Neuronal stem cell (in vitro differentiated cells): Measurements from ENCODE around the gene SENP7.

Experiments
- DNase-seq: peaks from one replicate; pipeline ENCODE4 v3.0.0-alpha.2; 2013; ENCODE audit warnings: low spot score
- H2AFZ ChIP-seq: one replicate; pipeline ENCODE4 v1.6.1; 2013; ENCODE audit warnings: mild to moderate bottlenecking, low read length, inconsistent platforms
- H2AK5ac ChIP-seq: 2 replicates; pipeline ENCODE4 v1.6.1; 2013; ENCODE audit warnings: low read depth, mild to moderate bottlenecking, inconsistent platforms, low read length, moderate library complexity, mixed read lengths
- H2BK120ac ChIP-seq: 2 replicates; pipeline ENCODE4 v1.6.1; 2013; ENCODE audit warnings: low read depth, mild to moderate bottlenecking, inconsistent platforms, low read length, moderate library complexity, mixed read lengths
- H2BK12ac ChIP-seq: one replicate; pipeline ENCODE4 v1.6.1; 2013; ENCODE audit warnings: low read length, inconsistent platforms
- H2BK15ac ChIP-seq: 2 replicates; pipeline ENCODE4 v1.6.1; 2013; ENCODE audit warnings: mild to moderate bottlenecking, low read length, inconsistent platforms, mixed read lengths
- H2BK5ac ChIP-seq: one replicate; pipeline ENCODE4 v1.6.1; 2013; ENCODE audit warnings: inconsistent platforms, mild to moderate bottlenecking, low read length, moderate library complexity
- H3K14ac ChIP-seq: one replicate; pipeline ENCODE4 v1.6.1; 2013; ENCODE audit warnings: low read length, inconsistent platforms
- H3K18ac ChIP-seq: 2 replicates; pipeline ENCODE4 v1.6.1; 2013; ENCODE audit warnings: low read length, inconsistent platforms
- H3K23ac ChIP-seq: 2 replicates; pipeline ENCODE4 v1.6.1; 2013; ENCODE audit warnings: low read depth, mild to moderate bottlenecking, mixed read lengths, low read length, inconsistent platforms; ENCODE audit not compliant: poor library complexity
- H3K27ac ChIP-seq: replicated peaks from 3 replicates; pipeline ENCODE4 v1.5.1; 2013; ENCODE audit warnings: low read length, inconsistent platforms
- H3K27me3 ChIP-seq, 3 experiments: 2 replicates each; pipeline ENCODE4 v1.6.1; 2013; ENCODE audit warnings: low read length in 3 of 3, mild to moderate bottlenecking in 2 of 3, inconsistent platforms in 1 of 3, low read depth in 1 of 3, mixed read lengths in 1 of 3, moderate library complexity in 1 of 3; ENCODE audit not compliant: control insufficient read depth in 3 of 3, insufficient read depth in 3 of 3
- H3K36me3 ChIP-seq, 2 donors: replicated peaks in 1 of 2; 2 replicates each; pipeline ENCODE4 v1.6.1; 2013; ENCODE audit warnings: low read length in 2 of 2; ENCODE audit not compliant: control insufficient read depth in 2 of 2, insufficient read depth in 2 of 2
- H3K4ac ChIP-seq: 2 replicates; pipeline ENCODE4 v1.6.1; 2013; ENCODE audit warnings: inconsistent platforms, mild to moderate bottlenecking, low read length, moderate library complexity
- H3K4me1 ChIP-seq, 2 donors: 1 replicate in 1 of 2; 2 replicates in 1 of 2; pipeline ENCODE4 v1.6.1; 2013; ENCODE audit warnings: low read length in 2 of 2, low read depth in 1 of 2; ENCODE audit not compliant: control insufficient read depth in 2 of 2, insufficient read depth in 1 of 2
- H3K4me2 ChIP-seq: one replicate; pipeline ENCODE4 v1.6.1; 2013; ENCODE audit warnings: mild to moderate bottlenecking, low read length, inconsistent platforms; ENCODE audit not compliant: insufficient read depth, poor library complexity, severe bottlenecking
- H3K4me3 ChIP-seq, 2 donors: 2 replicates each; pipeline ENCODE4 v1.5.1; 2013; ENCODE audit warnings: low read length in 2 of 2, mild to moderate bottlenecking in 2 of 2, inconsistent platforms in 1 of 2, moderate library complexity in 1 of 2
- H3K79me1 ChIP-seq: one replicate; pipeline ENCODE4 v1.6.1; 2013; ENCODE audit warnings: low read depth, mild to moderate bottlenecking, inconsistent platforms, low read length, moderate library complexity
- H3K9ac ChIP-seq: one replicate; pipeline ENCODE4 v1.6.1; 2013; ENCODE audit warnings: mild to moderate bottlenecking, low read depth, low read length, inconsistent platforms; ENCODE audit not compliant: poor library complexity
- H3K9me3 ChIP-seq, 2 donors: replicated peaks in 1 of 2; 2 replicates each; pipeline versions ENCODE3 to v1.6.1; 2013; ENCODE audit warnings: low read length in 2 of 2, mild to moderate bottlenecking in 2 of 2, inconsistent platforms in 1 of 2, low read depth in 1 of 2, mixed read lengths in 1 of 2, moderate library complexity in 1 of 2; ENCODE audit not compliant: control insufficient read depth in 2 of 2, insufficient read depth in 1 of 2
- H4K8ac ChIP-seq: one replicate; pipeline ENCODE4 v1.6.1; 2013; ENCODE audit warnings: low read depth, mild to moderate bottlenecking, inconsistent platforms, low read length, moderate library complexity
- H4K91ac ChIP-seq: one replicate; pipeline ENCODE4 v1.6.1; 2013; ENCODE audit warnings: low read length, low read depth, mild to moderate bottlenecking, inconsistent platforms; ENCODE audit not compliant: poor library complexity
- WGBS, 2 donors: extraction: QIAGEN DNeasy Blood & Tissue Kit; methylation state at CpG; one replicate each; pipeline ENCODE4 v1.1.7; 2013; ENCODE audit warnings: missing lambda C conversion rate in 2 of 2, mixed read lengths in 1 of 2; ENCODE audit not compliant: insufficient read length in 2 of 2, insufficient replicate concordance in 1 of 2; ENCODE audit errors: extremely low coverage in 2 of 2; 5-methylcytosine and 5-hydroxymethylcytosine counted together

Gene SENP7

DNA sequence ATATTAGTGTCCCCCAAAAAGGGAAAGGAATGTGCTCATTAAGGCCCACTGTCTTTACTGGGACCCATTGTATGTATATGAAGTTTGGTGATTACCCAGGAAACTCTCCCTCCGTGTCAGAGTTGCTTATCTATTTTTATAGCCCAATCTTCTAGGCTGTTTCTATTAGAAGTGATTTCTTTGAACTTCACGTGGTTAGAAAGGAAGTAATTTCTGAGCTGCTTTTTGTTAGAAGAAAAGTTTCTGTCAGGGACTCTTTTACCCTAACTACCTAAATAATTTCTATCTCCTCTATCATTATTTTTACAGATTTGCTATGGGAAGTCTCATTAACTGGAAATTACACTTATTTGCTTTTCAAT is 17.7 kb upstream of the SENP7 start:
- DNase-seq: no peak
- Histone ChIP-seq H3K9ac (no peak overlapping the region), H4K91ac (no peak overlapping the region), H3K79me1 (no peaks in the 10 kb centered on the region), H2AFZ (no peak overlapping the region), H2BK5ac (no peak overlapping the region), H3K27ac (no peak overlapping the region), H3K18ac (no peak overlapping the region), H4K8ac (no peak overlapping the region), H3K4me3 (no peak overlapping the region), H3K27me3 (no peaks in the 10 kb centered on the region), H2BK12ac (no peak overlapping the region), H3K4ac (no peak overlapping the region), H3K23ac (no peak overlapping the region), H3K4me1 (no peaks in the 10 kb centered on the region), H3K14ac (no peak overlapping the region), H2BK15ac (no peak overlapping the region), H2BK120ac (no peak overlapping the region), H3K9me3 (no peaks in the 10 kb centered on the region), H2AK5ac (no peak overlapping the region), H3K4me2 (no peak overlapping the region), H3K36me3 (no peaks in the 10 kb centered on the region)
- WGBS, 2 donors: no CpG with 5 or more reads among the region's 2 CpGs

DNA sequence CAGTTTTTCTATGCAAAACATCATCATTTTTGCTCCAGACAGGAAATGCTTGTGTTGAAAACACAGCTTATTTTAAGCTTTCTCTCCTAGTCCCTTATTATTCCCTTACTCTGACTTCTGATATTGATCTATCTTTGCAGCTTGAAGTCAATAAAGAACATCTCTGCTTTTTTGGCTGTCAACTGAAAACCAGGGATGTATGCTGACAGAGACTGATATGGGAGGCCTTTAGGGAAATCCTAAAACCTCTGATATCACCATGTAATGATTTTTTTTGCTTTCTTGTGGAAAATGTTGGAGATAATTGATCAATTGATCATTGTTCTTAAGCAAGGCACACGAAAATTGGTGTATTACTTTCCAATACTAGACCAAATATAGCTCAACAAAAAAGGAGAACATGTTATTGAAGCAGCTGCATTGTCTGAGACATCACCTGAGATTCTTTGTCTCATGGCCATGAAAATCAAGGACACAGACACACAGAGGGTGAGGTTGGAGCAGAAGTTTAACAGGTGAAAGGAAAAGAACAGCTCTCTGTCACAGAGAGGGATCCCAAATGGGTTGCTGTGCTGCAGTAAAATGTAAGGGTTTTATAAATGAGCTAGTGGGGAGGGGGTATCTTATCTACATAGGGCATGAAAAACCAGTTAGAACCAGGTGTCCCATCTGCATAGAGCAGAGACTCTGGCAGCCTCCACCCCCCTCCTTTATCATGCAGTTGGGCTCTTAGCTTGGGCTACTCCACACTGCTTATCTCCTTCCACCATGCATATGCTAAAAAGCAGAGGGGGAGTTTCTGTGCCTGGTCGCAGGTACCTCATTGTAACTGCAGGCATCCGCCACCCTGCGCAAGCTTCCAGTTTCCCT is 17.0 kb upstream of the SENP7 start:
- Histone ChIP-seq H3K9me3 (no peaks in the 10 kb centered on the region), H3K23ac (no peak overlapping the region), H3K4me3 (no peak overlapping the region), H4K91ac (no peak overlapping the region), H3K27ac (no peak overlapping the region), H3K79me1 (no peaks in the 10 kb centered on the region), H3K9ac (no peak overlapping the region), H3K4me1 (no peaks in the 10 kb centered on the region), H3K4me2 (no peak overlapping the region), H2AFZ (no peak overlapping the region), H3K36me3 (no peaks in the 10 kb centered on the region), H2AK5ac (no peak overlapping the region), H4K8ac (no peak overlapping the region), H2BK5ac (no peak overlapping the region), H2BK12ac (no peak overlapping the region), H2BK15ac (no peak overlapping the region), H3K27me3 (no peaks in the 10 kb centered on the region), H3K4ac (no peak overlapping the region), H2BK120ac (no peak overlapping the region), H3K14ac (no peak overlapping the region), H3K18ac (no peak overlapping the region)
- no CpG with 5 or more reads among the region's 4 CpGs for WGBS, 2 donors
- no peak for DNase-seq

DNA sequence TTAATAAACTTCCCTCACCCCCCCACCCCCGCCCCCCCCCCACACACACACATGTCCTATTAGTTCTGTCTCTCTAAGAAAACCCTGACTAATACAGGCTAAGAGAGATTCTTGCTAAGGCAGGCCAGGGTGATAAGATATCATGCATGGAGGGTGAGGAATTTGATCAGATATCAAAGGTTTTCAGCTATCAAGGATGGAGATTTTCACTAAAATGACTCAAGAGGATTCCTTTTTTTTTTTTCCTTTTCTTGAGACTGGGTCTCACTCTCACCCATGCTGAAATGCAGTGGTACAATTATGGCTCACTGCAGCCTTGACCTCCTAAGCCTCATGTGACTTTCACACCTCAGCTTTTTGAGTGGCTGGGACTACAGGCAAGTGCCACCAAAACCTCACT is 14.9 kb upstream of the SENP7 start:
- H3K9ac ChIP-seq: no peak overlapping the region
- WGBS, 2 donors: no CpG with 5 or more reads among the region's 1 CpG
- no peak overlapping the region for H3K4me2 ChIP-seq
- no peaks in the 10 kb centered on the region for H3K27me3 ChIP-seq
- no peaks in the 10 kb centered on the region for H3K36me3 ChIP-seq
- H3K4ac ChIP-seq: no peak overlapping the region
- H2BK15ac ChIP-seq: no peak overlapping the region
- no peaks in the 10 kb centered on the region for H3K79me1 ChIP-seq
- H3K14ac ChIP-seq: no peak overlapping the region
- H3K23ac ChIP-seq: no peak overlapping the region
- no peaks in the 10 kb centered on the region for H3K9me3 ChIP-seq
- no peaks in the 10 kb centered on the region for H3K4me1 ChIP-seq
- H2BK5ac ChIP-seq: no peak overlapping the region
- H2BK120ac ChIP-seq: no peak overlapping the region
- H4K8ac ChIP-seq: no peak overlapping the region
- H3K18ac ChIP-seq: no peak overlapping the region
- H2BK12ac ChIP-seq: no peak overlapping the region
- H3K4me3 ChIP-seq: no peak overlapping the region
- no peak overlapping the region for H4K91ac ChIP-seq
- no peak overlapping the region for H2AFZ ChIP-seq
- DNase-seq: no peak
- H3K27ac ChIP-seq: no peak overlapping the region
- H2AK5ac ChIP-seq: no peak overlapping the region

- no peak overlapping the region for H4K91ac ChIP-seq
- H3K79me1 ChIP-seq: no peaks in the 10 kb centered on the region
- H2BK5ac ChIP-seq: no peak overlapping the region
- H2AK5ac ChIP-seq: no peak overlapping the region
- no peak overlapping the region for H3K27ac ChIP-seq
- no peak overlapping the region for H4K8ac ChIP-seq
- peaks cover 0 to 2% (median 0%) of the 10 kb centered on the region in 3 experiments for H3K27me3 ChIP-seq
- H3K14ac ChIP-seq: no peak overlapping the region
- no CpG with 5 or more reads among the region's 4 CpGs for WGBS, 2 donors
- no peak overlapping the region for H2BK120ac ChIP-seq
- H3K9me3 ChIP-seq: no peaks in the 10 kb centered on the region
- no peak overlapping the region for H3K4me3 ChIP-seq
- H2BK12ac ChIP-seq: no peak overlapping the region
- H2AFZ ChIP-seq: no peak overlapping the region
- no peak overlapping the region for H3K18ac ChIP-seq
- H3K4me2 ChIP-seq: no peak overlapping the region
- no peak for DNase-seq
- no peak overlapping the region for H2BK15ac ChIP-seq
- H3K23ac ChIP-seq: no peak overlapping the region
- H3K4me1 ChIP-seq: no peaks in the 10 kb centered on the region
- no peaks in the 10 kb centered on the region for H3K36me3 ChIP-seq
- no peak overlapping the region for H3K4ac ChIP-seq
- H3K9ac ChIP-seq: no peak overlapping the region
These were observed 14.4 kb upstream of the SENP7 start for GRCh38 chr3:101527441-101527840.
